Mesenchymal stem cell (in vitro differentiated cells and primary cell): ENCODE data around the gene RNF121.
A peak's percentile ranks its signal among the peaks of the same experiment; 100 is the strongest.

Source experiments
- DNase-seq: peaks from one replicate; pipeline ENCODE4 v3.0.0-alpha.2; 2013
- H2AFZ ChIP-seq: one replicate; pipeline ENCODE4 v1.6.1; 2013; ENCODE audit warnings: low read depth, mild to moderate bottlenecking, control low read depth, inconsistent platforms, low read length, moderate library complexity
- H2AK5ac ChIP-seq: 2 replicates; pipeline ENCODE4 v1.6.1; 2013; ENCODE audit warnings: low read length, moderate library complexity, mild to moderate bottlenecking, inconsistent platforms; ENCODE audit not compliant: severe bottlenecking
- H2BK120ac ChIP-seq: one replicate; pipeline ENCODE4 v1.6.1; 2013; ENCODE audit warnings: low read depth, mild to moderate bottlenecking, inconsistent platforms, low read length, moderate library complexity
- H2BK12ac ChIP-seq, 2 experiments: one replicate each; pipeline ENCODE4 v1.6.1; 2013; ENCODE audit warnings: inconsistent platforms in 2 of 2, low read length in 2 of 2, mild to moderate bottlenecking in 2 of 2, moderate library complexity in 2 of 2, control low read depth in 1 of 2
- H2BK15ac ChIP-seq: one replicate; pipeline ENCODE4 v1.6.1; 2013; ENCODE audit warnings: mild to moderate bottlenecking, low read depth, inconsistent platforms; ENCODE audit not compliant: poor library complexity, severe bottlenecking
- H2BK5ac ChIP-seq: 2 replicates; pipeline ENCODE4 v1.6.1; 2013; ENCODE audit warnings: low read depth, mild to moderate bottlenecking, low read length, control low read depth, inconsistent platforms; ENCODE audit not compliant: poor library complexity, severe bottlenecking
- H3K14ac ChIP-seq, 2 experiments: one replicate each; pipeline ENCODE4 v1.6.1; 2013; ENCODE audit warnings: inconsistent platforms in 2 of 2, low read length in 2 of 2, control low read depth in 1 of 2, mild to moderate bottlenecking in 1 of 2, moderate library complexity in 1 of 2
- H3K18ac ChIP-seq, 2 experiments: one replicate each; pipeline ENCODE4 v1.6.1; 2013; ENCODE audit warnings: inconsistent platforms in 2 of 2, low read length in 2 of 2, control low read depth in 1 of 2, low read depth in 1 of 2, mild to moderate bottlenecking in 1 of 2
- H3K23ac ChIP-seq, 2 experiments: one replicate each; pipeline ENCODE4 v1.6.1; 2013; ENCODE audit warnings: inconsistent platforms in 2 of 2, low read length in 2 of 2, mild to moderate bottlenecking in 2 of 2, moderate library complexity in 2 of 2, control low read depth in 1 of 2
- H3K27ac ChIP-seq: 2 replicates; pipeline ENCODE4 v1.5.1; 2013; ENCODE audit warnings: mild to moderate bottlenecking, moderate library complexity, low read length, control low read depth, inconsistent platforms; ENCODE audit not compliant: poor library complexity, severe bottlenecking
- H3K27me3 ChIP-seq, 2 experiments: 2 replicates each; pipeline versions ENCODE4 v1.6.1 to v1.7.0; 2013; ENCODE audit warnings: low read length in 2 of 2, mild to moderate bottlenecking in 2 of 2, moderate library complexity in 2 of 2, control low read depth in 1 of 2, inconsistent platforms in 1 of 2; ENCODE audit not compliant: control insufficient read depth in 1 of 2, insufficient read depth in 1 of 2
- H3K36me3 ChIP-seq, 2 experiments: 2 replicates each; pipeline versions ENCODE4 v1.6.1 to v1.7.0; 2013; ENCODE audit warnings: low read length in 2 of 2, control low read depth in 1 of 2, inconsistent platforms in 1 of 2, low read depth in 1 of 2, mild to moderate bottlenecking in 1 of 2; ENCODE audit not compliant: insufficient read depth in 2 of 2, control insufficient read depth in 1 of 2
- H3K4ac ChIP-seq, 2 experiments: one replicate each; pipeline ENCODE4 v1.6.1; 2013; ENCODE audit warnings: inconsistent platforms in 2 of 2, low read length in 2 of 2, mild to moderate bottlenecking in 2 of 2, moderate library complexity in 2 of 2, control low read depth in 1 of 2, low read depth in 1 of 2
- H3K4me1 ChIP-seq: 2 replicates; pipeline ENCODE4 v1.6.1; 2013; ENCODE audit warnings: low read depth, low read length, control low read depth; ENCODE audit not compliant: control insufficient read depth, insufficient read depth
- H3K4me2 ChIP-seq: 2 replicates; pipeline ENCODE4 v1.6.1; 2013; ENCODE audit warnings: low read length, mild to moderate bottlenecking, inconsistent platforms; ENCODE audit not compliant: poor library complexity, severe bottlenecking
- H3K4me3 ChIP-seq, 2 experiments: 2 replicates each; pipeline versions ENCODE4 v1.5.1 to v1.7.0; 2013; ENCODE audit warnings: low read length in 2 of 2, mild to moderate bottlenecking in 2 of 2, control low read depth in 1 of 2, low read depth in 1 of 2; ENCODE audit not compliant: insufficient read depth in 1 of 2
- H3K79me1 ChIP-seq: replicated peaks from 2 replicates; pipeline ENCODE4 v1.6.1; 2013; ENCODE audit warnings: mild to moderate bottlenecking, control low read depth, low read length, inconsistent platforms; ENCODE audit not compliant: poor library complexity, severe bottlenecking
- H3K9ac ChIP-seq: 2 replicates; pipeline ENCODE4 v1.7.0; 2013; ENCODE audit warnings: mild to moderate bottlenecking, low read length, moderate library complexity
- H3K9me3 ChIP-seq: 2 replicates; pipeline ENCODE4 v1.7.0; 2013; ENCODE audit warnings: mild to moderate bottlenecking, low read length; ENCODE audit not compliant: control insufficient read depth
- H4K8ac ChIP-seq: one replicate; pipeline ENCODE4 v1.6.1; 2013; ENCODE audit warnings: inconsistent platforms, mild to moderate bottlenecking, low read length, moderate library complexity
- H4K91ac ChIP-seq: one replicate; pipeline ENCODE4 v1.6.1; 2013; ENCODE audit warnings: mild to moderate bottlenecking, low read length, inconsistent platforms
- WGBS: methylation state at CpG from one replicate; pipeline ENCODE4 v1.1.7; 2013; ENCODE audit warnings: mixed read lengths; 5-methylcytosine and 5-hydroxymethylcytosine counted together

RNF121 gene

GRCh38 chr11:72015511-72016061, 86.7 kb downstream of the RNF121 start:
- Histone ChIP-seq H2BK12ac (no peak overlapping the region), H2AFZ (no peak overlapping the region)
- 96% methylated on average over 10 of the region's 10 CpGs for WGBS

GRCh38 chr11:72018171-72018570, 89.3 kb downstream of the RNF121 start:
- Histone ChIP-seq H2BK5ac (no peak overlapping the region), H3K23ac (no peak overlapping the region), H2BK12ac (no peak overlapping the region), H4K8ac (no peak overlapping the region), H3K14ac (no peak overlapping the region), H3K4ac (no peak overlapping the region), H2BK15ac (no peak overlapping the region), H3K4me1 (peaks cover 36% of the 10 kb centered on the region), H3K9ac (no peak overlapping the region), H2BK120ac (no peak overlapping the region), H3K18ac (no peak overlapping the region), H3K4me3 (no peak overlapping the region), H3K9me3 (no peaks in the 10 kb centered on the region), H2AFZ (no peak overlapping the region), H3K27ac (no peak overlapping the region), H3K27me3 (no peaks in the 10 kb centered on the region), H2AK5ac (no peak overlapping the region), H3K36me3 (peaks cover 88 to 97% of the 10 kb centered on the region in 2 experiments), H3K4me2 (no peak overlapping the region), H4K91ac (no peak overlapping the region), H3K79me1 (peaks cover 55% of the 10 kb centered on the region)
- DNase-seq: no peak
- WGBS: 98% methylated on average over 9 of the region's 9 CpGs

More at GRCh38 chr11:72015511-72016061, 86.7 kb downstream of the RNF121 start:
- Histone ChIP-seq H3K4me1 (peaks cover 59% of the 10 kb centered on the region), H3K14ac (no peak overlapping the region), H3K4ac (no peak overlapping the region), H2AK5ac (peak overlapping the region; percentile 15), H4K8ac (no peak overlapping the region), H2BK120ac (no peak overlapping the region), H3K4me2 (no peak overlapping the region), H3K27ac (peak overlapping the region; percentile 57), H3K18ac (no peak overlapping the region), H3K79me1 (peaks cover 49% of the 10 kb centered on the region), H2BK15ac (no peak overlapping the region), H3K27me3 (no peaks in the 10 kb centered on the region), H3K9me3 (no peaks in the 10 kb centered on the region), H3K4me3 (no peak overlapping the region), H3K36me3 (peaks cover 93 to 98% of the 10 kb centered on the region in 2 experiments), H3K23ac (no peak overlapping the region), H4K91ac (no peak overlapping the region), H3K9ac (no peak overlapping the region), H2BK5ac (no peak overlapping the region)
- DNase-seq: peak; percentile 19

GRCh38 chr11:72023335-72023734, 94.5 kb downstream of the RNF121 start:
- H3K36me3 ChIP-seq: peaks cover 67 to 88% of the 10 kb centered on the region in 2 experiments
- H3K9me3 ChIP-seq: no peaks in the 10 kb centered on the region
- H3K4me1 ChIP-seq: peaks cover 4% of the 10 kb centered on the region
- no peak overlapping the region for H2BK12ac ChIP-seq
- H3K9ac ChIP-seq: peak overlapping the region; percentile 88
- no peak overlapping the region for H2BK5ac ChIP-seq
- H4K91ac ChIP-seq: no peak overlapping the region
- H3K27me3 ChIP-seq: no peaks in the 10 kb centered on the region
- H3K18ac ChIP-seq: no peak overlapping the region
- H2AK5ac ChIP-seq: no peak overlapping the region
- H3K4me2 ChIP-seq: no peak overlapping the region
- H3K79me1 ChIP-seq: peaks cover 58% of the 10 kb centered on the region
- H2AFZ ChIP-seq: no peak overlapping the region
- no peak overlapping the region for H4K8ac ChIP-seq
- no peak overlapping the region for H3K23ac ChIP-seq
- no peak overlapping the region for H3K4ac ChIP-seq
- no peak for DNase-seq
- H3K4me3 ChIP-seq: no peak overlapping the region
- WGBS: 89% methylated on average over 1 of the region's 4 CpGs
- H3K27ac ChIP-seq: no peak overlapping the region
- H2BK15ac ChIP-seq: no peak overlapping the region
- no peak overlapping the region for H3K14ac ChIP-seq
- no peak overlapping the region for H2BK120ac ChIP-seq

GRCh38 chr11:72024069-72024754, 95.4 kb downstream of the RNF121 start:
- DNase-seq: no peak
- H3K23ac ChIP-seq: no peak overlapping the region
- H4K8ac ChIP-seq: no peak overlapping the region
- no peak overlapping the region for H4K91ac ChIP-seq
- no peak overlapping the region for H3K18ac ChIP-seq
- no peak overlapping the region for H2BK12ac ChIP-seq
- H3K27me3 ChIP-seq: no peaks in the 10 kb centered on the region
- WGBS: 50% methylated on average over 5 of the region's 5 CpGs
- H3K4me3 ChIP-seq: no peak overlapping the region
- H3K27ac ChIP-seq: no peak overlapping the region
- peaks cover 57% of the 10 kb centered on the region for H3K79me1 ChIP-seq
- H3K36me3 ChIP-seq: peaks cover 66 to 88% of the 10 kb centered on the region in 2 experiments
- no peak overlapping the region for H3K14ac ChIP-seq
- H2AK5ac ChIP-seq: peak overlapping the region; percentile 21
- no peaks in the 10 kb centered on the region for H3K9me3 ChIP-seq
- H3K4me1 ChIP-seq: peaks cover 4% of the 10 kb centered on the region
- H3K4ac ChIP-seq: no peak overlapping the region
- peak overlapping the region; percentile 88 for H3K9ac ChIP-seq
- H2AFZ ChIP-seq: no peak overlapping the region
- H2BK5ac ChIP-seq: no peak overlapping the region
- no peak overlapping the region for H2BK120ac ChIP-seq
- H2BK15ac ChIP-seq: no peak overlapping the region
- H3K4me2 ChIP-seq: no peak overlapping the region
